DMS53 treated with DMSO at 0.1 percent for 48 hours (cell line): ENCODE results near the gene TENM4.
"Not testable (repeated sequence)": the region's sequence is repeated elsewhere in the genome, so short reads cannot be mapped to it uniquely, and the experiment has no call there.

ENCODE experiments used
- DNase-seq: peaks from one replicate; lab custom pipeline; 2025; ENCODE audit not compliant: unreplicated experiment; lab: John Stamatoyannopoulos, UW

Gene TENM4

DNA sequence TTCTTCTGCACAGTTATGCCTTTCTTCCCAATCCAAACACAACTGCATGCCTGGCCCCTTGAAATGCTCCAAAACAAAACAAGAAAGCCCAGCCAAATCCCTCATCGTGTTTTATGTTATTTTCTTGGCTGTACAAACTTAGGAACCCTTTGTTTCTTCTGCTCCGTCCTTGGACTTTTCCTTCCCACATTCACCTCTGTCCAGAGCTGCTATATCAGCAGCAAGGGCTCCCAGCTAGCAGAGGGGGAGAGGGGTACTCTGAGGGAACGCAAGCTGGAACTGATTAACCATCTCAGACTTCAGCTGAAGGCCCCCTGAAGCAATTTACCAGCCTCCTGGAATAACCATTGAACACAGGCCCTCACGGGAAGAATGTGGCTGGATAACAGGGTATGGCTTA lies 214.7 kb downstream of the TENM4 start:
- DNase-seq = no peak

DNA sequence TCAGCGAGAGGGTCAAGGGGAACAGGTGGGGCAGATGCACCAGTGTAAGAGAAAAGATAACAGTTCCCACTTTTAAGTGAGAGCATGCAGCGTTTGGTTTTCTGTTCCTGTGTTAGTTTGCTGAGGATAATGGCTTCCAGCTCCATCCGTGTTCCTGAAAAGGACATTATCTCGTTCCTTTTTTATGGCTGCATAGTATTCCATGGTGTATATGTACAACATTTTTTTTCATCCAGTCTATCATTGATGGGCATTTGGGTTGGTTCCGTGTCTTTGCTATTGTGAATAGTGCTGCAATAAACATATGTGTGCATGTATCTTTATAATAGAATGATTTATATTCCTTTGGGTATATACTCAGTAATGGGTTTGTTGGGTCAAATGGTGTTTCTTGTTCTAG lies 218.7 kb downstream of the TENM4 start:
- DNase-seq = not testable (repeated sequence)

DNA sequence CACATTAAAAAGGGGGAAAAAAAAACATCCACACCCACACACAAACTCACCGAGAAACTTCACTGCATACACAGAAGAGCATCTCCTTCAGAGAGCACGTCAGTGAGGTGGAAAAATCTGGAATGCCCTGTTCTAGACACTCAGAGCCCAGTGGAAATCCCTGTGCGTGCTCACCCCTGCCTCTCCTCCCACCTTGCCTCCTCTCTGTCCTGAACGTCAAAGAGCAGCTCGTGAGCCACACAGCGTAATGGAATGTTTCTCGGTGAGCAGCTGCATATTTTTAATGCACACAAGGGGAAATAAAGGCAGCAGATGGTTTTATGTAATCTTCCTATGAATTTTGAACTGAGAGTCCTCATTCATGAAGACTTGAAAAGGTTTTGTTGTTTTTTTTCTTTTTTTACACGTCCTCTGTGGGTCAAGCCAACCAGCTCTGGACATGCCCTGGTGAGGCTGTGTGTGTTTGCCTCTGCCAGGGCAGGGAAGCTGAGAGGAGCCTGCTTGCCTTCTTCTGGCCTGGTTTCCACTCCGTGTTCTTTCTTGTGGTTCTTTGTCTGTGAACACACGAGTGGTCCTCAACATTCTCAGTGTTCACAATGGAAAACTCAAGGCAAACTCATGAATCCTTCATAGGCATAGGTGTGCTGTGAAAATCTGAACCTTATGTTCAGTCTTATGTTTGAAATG lies 219.2 kb downstream of the TENM4 start:
- DNase-seq = no peak

DNA sequence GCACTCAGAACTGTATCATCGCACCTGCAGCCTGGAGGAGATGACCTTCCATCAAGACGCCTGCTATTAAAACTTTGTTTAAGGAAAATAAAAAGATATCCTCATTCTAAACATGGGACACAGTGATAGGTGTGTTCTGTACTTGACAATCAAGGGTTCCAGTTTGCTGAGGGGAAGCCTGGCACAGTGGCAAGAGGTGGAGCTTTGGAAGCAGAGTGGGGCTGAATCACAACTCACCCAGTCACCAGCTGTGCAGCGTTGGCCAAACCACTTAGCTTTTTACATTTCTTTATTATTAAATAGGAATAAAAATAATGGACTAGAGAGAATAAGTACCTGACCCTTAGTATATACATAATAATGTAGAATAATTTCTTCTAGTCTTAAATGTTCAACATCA lies 220.7 kb downstream of the TENM4 start:
- DNase-seq = no peak

DNA sequence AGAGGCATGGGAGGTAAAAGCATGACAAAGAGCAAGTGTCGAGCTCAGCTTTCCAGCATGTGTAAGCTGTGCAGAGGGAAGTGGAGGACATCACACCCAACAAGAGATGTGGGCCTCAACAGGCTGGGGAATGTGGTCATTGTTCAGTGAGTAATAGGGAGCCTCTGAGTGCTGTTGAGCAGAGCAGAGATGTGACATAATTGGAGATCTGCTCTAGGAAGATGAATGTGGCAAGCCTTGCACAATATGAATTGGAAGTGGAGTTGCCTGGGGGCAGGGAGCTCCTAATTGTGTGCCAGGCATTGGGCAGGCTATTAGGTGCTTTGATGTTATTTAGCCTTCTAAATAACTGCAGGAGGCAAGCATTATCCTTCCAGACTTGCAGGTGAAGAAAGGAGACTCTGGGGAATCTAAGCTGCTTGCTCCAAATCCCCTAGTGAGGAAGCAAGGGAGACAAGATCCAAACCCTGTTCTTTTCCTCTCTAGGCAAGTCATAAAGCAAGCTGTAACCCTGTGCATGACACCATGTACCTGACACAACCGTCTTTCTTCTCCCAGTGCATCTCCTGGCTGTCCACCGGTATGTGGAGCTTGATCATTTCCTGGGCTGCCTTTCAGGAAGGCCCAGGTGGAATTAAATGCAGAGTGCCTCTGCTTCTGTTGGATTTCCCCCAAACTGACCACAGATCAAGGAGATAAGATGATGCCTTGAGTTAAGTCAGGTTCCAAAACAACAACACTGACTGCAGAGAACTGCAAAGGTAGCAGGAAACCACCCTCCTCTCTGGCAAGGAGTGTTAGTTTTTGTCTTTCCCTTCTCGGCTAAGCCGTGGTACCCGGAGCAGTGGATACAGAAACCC lies 221.4 kb downstream of the TENM4 start:
- no peak for DNase-seq

DNA sequence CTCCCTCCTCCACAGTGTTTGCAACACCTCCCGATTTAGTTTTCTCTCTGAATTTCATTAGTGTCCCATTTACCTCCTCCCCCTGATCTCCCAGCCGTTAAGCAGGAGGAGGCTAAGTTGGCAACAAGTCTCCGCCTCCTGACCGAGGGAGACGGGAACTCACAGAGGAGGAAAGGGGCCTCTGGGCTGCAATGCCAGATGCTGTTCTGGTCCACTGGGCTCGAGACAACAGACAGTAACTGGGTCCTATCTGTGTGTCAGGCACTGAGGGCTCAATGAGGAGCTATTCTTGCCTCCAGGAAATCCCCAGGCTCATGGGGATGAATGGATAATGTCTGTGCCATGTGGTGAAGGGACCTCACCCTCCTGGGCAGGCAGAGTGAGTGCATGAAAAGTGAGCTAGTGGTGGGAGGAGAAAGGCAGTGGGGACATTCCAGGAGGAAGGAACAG lies 228.1 kb downstream of the TENM4 start:
- peak; percentile 44 for DNase-seq

DNA sequence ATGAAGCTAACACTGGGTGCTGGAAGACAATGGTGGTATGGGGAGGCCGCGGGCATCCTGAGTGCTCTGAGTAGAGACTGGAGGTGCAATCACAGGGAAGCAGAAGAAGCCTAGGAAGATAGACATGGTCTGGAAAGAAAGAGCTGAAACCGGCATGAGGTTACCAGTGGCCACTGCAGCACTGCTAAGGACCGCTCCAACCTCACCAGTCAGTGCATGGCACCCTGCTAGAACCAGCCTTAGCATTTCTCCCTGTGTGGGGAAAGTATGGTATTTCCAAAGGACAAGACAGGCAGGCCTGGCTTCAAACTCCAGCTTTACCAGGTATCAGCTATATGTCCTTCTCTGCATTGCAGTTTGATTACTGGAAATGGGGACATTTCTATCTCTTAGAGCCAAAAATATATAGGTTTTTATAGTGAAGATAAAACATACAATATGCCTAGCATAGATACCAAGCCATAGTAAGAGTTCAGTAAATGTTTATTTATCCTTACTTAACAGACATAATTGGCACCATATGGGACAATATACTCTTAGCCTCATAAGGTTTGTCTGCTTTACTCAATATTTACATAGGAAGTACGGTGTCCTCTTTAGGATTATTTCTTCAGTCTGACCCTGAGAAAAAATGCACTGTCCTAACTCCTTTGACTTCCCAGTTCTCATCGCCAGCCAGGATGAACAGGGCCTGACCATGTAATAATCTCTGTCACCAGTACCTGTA lies 231.1 kb downstream of the TENM4 start:
- no peak for DNase-seq

DNA sequence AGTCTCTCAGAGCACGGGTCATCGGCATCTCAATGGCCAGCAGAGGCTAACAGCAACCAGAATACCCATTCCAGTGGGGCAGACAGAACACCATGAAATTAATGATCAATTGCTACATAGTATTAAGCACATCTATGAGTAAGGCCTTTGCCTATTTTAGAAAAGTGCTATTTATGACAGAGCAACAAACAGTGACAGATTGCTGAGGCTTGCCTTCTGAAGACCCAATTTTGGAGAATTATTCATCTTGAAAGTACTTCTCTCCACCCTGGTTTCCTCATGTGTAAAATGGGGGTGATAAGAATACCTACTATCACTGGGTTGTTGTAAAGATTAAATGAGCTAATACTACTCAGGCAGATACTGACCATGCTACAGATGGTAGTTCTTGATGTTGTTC lies 232.7 kb downstream of the TENM4 start:
- no peak for DNase-seq

DNA sequence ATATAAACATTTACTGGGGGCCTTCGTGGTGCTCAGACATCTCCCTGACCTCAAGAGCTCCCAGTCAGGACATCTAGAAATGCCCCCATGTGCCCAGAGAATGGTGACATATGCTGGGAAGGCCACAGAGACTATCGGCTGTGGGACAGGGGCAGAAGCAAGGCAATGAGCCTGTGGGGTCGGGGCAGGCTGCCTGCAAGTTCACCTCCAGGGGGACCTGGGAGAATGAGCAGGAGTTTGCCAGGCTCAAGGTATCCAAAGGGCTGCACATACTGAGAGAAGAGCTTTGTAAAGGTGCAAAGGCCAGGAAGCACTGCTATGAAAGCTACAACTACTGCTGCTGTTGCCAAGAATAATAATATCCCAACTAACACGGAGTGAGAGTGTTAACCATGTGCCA lies 233.9 kb downstream of the TENM4 start:
- DNase-seq = no peak

DNA sequence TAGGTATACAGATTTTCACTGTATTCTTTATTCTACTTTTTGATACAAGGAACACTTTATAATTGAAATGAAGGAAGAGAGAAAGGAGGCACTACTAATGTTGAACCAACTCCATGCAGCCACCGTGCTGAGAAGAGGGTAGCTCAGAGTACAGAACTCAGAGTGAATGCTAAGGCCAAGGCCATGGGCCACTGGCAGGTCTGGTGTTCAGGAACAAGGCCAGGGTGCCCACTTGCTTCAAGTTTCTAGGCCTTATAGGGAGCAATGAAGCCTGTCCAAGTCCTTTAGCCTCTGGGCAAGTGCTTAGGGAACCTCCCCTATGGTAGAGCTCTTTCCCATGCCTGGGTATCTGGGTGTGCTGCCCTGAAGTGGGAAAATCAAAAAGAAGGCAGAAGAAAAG lies 235.0 kb downstream of the TENM4 start:
- no peak for DNase-seq

DNA sequence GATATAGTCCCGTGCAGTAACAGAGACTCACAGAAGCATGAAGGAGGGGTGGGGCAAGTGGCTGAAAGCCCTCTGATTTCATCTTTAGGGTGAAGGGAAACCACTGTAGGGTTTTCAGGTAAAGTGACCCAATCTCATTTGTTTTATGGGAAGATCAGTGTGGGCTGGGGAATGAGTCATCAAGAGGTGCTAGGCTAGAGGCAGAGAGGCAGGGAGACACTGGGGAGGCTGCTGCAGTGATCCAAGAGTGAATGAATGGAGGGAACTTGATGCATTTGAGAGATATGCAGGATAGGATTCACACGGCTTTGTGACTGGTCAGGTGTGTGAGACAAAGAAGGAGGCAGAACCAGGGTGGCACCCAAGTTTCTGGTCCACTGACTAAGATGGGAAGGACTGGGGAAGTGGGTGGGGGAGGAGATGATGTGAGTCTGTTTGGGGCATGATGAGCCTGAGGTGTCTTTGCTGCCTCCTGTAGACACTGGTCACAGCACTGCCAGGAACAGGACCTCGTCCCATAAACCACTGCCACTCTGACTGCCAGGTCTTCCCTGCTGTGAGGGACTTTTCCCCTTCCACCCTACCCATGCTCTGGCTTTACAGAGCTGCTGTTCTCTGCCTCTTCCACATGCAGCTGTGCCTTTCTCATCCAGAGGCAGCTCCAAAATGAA lies 239.0 kb downstream of the TENM4 start:
- DNase-seq = peak; percentile 49

DNA sequence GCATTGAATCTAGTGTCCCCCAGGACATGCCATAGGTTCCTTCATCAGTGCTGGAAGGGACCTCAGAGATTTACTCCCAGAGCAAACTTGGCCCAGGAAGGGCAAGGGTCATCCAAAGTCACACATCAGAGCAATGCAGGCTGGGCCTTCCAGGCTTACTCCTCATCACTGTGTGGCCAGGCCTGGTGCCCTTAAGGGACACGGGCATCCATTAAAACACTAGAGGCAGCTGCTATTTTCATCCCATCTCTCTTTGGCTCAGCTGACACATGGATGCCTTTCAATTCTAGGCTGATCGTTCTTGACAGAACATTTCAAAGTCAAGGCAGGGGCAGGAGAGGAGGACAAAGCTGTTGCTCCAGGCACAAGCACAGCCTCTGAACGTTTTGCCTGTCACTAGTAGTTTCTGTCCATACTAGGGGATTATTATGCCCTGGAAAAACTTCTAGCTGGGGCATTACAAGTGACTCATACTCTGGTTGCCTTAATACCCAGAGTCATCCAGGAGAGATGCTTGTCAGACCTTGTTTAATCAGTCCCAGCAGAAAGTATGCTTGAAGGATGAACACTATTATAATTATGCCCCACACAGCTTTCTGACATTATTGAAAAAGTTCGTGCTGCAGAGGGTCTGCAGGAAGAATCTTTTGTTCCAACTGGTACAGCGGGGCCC lies 240.3 kb downstream of the TENM4 start:
- no peak for DNase-seq

DNA sequence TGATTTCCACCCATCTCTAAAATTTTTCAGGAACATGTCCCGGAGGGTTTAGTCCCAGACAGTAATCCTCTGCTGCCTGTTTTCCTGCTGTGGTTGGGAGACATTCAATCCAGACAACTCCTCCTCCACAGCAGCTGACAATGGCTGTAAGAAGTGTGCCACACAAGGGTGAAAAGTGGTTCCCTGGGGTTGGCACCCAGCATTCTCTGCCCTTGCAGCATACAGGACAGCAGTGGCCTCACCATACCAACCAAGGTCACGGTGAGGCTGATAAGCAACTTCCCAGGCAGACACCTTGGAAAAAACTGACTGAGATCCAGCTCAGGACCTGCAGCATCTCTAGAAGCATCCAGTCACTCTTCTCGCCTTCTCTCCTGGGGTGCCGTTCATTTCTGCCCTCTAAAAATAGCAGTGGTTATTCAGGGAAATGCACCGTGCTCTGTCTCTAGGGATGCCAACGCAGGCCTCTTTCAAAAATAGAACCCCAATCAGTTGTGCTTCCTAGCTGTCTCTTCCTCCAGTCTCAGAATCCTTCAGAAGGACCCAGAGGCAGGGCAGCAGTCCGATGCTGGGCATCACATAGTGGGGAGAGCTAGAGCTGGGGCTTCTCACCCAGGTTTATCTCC lies 241.0 kb downstream of the TENM4 start:
- DNase-seq = no peak

DNA sequence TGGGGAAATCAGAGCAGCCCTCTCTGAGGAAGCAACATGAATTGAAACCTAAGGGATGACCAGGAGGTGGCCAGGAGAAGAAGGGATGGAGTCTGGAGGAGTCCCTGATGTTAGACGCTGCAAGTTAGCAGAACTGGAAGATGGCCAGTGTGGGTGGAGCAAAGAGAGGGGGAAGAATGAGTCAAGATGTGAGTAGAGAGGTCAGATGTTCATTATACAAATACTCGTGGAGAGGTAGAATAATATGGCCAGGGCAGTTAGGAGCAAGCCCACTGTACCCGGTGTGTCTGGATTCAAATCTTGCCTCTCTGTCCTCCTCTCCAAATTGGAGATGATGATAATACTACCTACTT lies 242.0 kb downstream of the TENM4 start:
- no peak for DNase-seq

DNA sequence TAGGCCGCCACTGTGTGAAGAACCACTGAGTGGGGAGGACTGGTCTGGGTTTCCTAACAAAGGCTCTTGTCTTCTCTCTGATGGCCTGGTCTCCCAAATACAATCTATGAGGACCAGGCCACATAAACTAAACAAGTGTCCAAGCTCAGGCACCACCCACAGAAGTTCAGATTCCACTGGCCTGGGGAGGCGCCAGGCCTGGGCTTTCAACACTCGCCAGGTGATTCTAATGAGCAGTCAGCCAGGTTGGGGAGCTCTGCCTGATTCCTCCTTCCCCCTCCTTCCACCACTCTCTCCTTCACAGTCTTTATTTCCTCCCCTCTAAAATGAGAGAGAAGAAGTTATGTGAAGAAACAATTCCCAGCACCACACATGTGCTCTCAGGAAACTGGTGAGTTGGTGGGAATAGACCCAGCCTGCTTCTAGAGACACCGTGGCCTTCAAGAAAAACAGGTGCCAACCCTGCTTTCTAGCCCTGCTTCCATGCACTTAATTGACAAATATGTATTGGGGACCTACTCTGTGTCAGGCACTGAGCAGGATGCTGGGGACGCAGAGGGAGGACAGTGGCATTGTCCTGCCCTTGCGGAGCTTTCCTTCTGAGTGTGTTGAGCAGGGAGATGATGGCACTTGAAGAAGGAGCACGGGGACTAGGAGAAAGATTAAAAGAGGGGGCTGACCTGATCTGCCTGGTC lies 242.5 kb downstream of the TENM4 start:
- DNase-seq = no peak

DNA sequence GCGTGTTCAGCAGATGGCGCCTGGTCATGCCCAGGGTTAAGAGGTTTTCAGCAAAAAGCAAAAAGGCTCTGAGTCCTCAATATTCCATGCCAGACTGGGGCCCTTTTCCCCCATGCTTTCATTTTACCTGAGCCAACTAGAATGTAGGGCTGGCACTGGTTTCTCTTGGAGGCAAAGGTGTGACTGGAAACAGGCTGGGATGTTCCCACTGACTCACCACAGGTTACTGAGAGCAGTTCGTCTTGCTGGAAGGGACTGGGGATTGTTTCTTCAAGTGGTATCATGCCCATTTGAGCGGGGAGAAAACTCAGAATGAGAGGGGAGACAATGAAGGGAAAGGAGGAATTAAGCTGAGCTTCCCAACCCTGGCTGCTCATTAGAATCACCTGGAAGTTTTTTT lies 243.9 kb downstream of the TENM4 start:
- DNase-seq = no peak

DNA sequence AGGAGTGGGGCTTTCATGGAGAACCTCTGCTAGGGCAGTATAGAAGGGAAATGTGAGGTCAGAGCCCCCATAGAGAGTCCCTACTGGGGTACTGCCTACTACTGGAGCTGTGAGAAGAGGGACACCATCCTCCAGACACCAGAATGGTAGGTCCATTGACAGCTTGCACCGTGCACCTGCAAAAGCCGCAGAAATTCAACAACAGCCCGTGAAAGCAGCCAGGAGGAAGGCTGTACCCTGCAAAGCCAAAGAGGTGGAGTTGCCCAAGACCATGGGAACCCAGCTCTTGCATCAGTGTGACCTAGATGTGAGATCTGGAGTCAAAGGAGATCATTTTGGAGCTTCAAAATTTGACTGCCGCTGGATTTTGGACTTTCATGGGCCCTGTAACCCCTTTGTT lies 245.6 kb downstream of the TENM4 start:
- DNase-seq = no peak

DNA sequence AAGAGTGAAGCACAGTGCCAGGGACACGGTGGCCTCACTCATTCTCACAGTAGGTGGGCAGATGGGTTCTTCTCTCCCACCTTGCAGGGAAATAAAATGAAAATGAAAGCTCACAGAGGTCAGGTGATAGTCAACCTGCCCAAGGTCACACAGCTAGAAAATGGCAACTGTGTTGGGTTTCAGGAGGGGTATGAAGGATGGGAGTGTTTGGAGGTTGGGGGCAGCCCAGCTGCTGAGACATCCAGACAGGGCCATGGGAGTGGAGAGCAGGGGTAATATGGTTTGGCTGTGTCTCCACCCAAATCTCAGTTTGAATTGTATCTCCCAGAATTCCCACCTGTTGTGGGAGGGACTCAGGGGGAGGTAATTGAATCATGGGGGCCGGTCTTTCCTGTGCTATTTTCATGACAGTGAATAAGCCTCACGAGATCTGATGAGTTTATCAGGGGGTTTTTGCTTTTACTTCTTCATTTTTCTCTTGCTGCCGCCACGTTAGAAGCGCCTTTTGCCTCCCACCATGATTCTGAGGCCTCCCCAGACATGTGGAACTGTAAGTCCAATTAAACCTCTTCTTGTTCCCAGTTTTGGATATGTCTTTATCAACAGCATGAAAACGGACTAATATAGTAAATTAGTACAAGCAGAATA lies 247.0 kb downstream of the TENM4 start:
- DNase-seq = no peak

DNA sequence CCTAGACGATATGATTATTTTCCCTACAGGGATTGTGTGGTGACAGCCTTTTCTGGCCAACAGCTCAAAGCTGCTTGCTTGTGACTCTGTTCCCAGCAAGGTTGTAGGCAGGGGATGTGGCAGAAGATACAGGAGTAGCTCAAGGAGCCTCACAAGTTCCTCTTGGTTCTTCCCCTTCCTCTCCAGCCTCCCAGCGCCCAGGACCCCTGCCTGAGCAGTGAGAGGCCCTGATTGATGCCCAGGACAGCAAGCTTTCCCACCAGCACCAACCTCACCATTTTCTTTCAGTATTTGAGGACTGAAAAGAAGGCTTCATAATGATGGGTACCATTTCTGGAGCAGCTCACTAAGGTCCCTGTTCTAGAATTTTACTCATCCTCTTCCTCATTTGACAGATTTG lies 248.0 kb downstream of the TENM4 start:
- DNase-seq = no peak
